ENCODE data around the gene THADA. TPM values are rescaled to one million over a fixed set of nuclear protein-coding genes. Genes with fewer than 3 reads are reported as not detected.

THADA gene
- polyA plus RNA-seq, 10 donors, result 16.2 to 24.7 (median 18.2) TPM

DNA sequence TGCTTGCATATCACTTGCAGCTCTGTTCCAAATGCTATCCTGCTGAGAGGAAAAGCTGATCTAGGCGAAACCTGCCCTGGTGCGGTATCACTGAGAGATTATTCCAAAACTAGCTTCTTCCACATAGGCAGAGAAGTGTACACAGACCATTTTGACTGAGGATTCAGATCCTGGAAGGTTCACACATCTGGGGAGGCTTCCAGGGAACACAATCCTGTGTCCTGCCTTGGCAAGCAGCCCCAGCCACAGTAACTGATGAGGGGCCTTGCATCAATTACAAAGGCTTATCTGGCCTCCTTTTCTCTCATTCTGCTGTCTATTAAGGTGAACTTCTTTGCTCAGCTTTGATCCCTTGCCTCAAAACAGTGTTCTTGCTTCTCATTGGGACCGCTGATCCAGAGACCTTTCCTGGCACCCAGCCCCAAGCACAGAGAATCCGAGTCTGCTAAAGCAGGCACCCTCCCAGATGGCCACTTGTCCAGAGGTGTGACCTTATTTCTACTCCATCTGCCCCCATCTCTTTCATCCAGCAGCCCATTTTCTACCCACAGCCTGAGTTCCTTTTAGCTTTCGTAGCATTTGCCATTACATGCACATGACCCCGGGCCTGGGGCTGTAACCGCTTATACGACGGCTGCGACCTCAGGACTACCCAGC is 317.1 kb downstream of the THADA start:
- peak in 2 of 3 donors; percentile 45 to 73 for DNase-seq

DNA sequence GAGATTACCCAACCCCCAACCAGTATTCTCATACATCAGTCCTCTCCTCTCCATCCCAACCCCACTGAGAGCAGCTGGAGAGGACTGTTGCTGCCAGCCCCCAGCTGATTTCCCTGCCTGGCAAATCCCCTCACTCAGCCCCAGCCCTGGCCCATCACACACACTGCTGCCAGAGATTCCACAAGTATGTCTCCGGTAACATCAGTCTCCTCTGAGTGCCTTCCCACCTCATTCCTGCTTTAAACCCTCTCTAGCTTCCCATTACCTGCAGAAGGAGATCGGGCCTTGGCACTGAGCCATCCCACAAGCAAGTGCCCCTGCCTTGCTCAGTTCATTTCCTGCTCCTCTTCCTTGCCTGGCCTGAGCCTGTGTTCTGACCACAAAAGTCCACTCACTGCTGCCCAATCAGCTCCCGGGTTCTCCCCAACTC is 318.9 kb downstream of the THADA start:
- peak in 1 of 3 donors; percentile 57 for DNase-seq

GRCh38 chr2:43276266-43276941 is 319.4 kb downstream of the THADA start:
- peak in 1 of 3 donors; percentile 28 for DNase-seq

DNA sequence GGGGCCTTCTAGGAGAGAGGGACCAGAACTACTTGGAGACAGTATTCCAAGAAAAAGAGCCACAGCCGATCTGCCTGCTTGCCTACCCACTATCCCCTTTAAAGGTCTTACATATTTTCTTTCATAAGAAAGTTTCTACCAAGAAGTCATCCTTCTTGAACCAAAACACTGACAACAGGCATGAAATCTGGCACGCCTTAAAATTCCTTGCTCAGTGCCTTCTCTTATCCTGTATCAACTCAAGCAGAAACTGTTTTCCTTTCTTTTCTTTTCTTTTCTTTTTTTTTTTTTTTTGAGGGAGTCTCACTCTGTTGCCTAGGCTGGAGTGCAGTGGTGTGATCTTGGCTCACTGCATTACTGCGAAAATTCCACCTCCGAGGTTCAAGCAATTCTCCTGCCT is 321.1 kb downstream of the THADA start:
- DNase-seq, result no peak

DNA sequence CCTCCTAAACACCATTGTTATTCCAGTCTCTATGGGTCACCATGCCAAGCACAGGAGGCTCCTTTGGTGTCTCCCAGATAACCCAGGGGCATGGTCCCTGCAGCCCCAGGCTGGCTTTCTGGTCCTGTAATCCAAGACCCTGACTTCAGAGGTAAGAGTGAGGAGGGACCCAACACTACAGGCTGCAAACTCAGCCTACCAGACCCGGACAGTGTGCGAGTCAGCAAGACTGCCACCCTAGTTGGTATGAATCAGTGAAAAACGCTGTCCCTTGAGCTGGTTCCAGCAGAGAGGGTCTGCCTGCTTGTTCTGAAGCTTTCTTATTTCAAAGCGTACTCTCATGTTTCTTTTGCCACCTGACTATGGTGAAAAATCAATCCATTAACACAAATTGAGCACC is 321.8 kb downstream of the THADA start:
- DNase-seq, result no peak

GRCh38 chr2:43273529-43273928 is 322.3 kb downstream of the THADA start:
- no peak for DNase-seq

- no peak for DNase-seq
Measured at GRCh38 chr2:43270930-43271615, 324.8 kb downstream of the THADA start.

DNA sequence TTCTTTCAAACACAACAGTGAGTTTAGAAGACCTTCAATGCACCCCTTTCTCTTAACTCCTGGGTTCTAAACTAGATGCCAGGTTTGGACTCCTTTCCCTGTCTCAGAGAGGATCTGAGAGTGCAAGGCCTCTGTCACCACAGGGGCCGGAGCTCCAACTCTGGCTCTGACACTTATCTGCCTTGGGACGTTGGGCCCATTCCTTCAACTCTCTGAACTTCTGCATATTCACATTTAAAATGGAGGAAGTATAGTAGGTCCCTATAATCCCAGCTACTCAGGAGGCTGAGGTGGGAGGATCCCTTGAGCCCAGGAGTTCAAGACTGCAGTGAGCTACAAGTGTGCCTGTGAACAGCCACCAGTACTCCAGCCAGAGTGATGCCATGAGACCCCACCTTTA is 325.4 kb downstream of the THADA start:
- DNase-seq, result no peak

DNA sequence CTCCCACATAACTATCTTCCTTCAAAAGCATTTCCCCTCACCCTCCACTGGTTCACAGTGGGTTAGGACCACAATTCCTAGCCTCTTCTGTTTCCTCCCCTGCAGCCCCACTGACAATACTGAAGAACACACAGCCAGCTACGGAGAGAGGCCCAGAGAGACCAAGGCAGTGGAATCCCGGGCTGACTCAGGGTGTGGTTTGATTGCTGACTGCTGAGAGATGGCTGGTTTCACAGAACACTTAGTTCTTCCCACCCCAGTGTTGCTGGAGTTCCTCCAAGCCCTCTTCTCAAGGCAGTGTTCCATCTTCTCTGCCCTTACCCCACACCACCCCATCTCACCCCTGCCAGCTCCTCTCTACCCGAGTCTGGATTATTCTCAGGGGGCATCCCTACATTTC is 326.1 kb downstream of the THADA start:
- DNase-seq, result peak in 2 of 3 donors; percentile 36 to 70

- DNase-seq, result peak; percentile 52 to 72 (median 59)
Measured at GRCh38 chr2:43269074-43269572, 326.7 kb downstream of the THADA start.

DNA sequence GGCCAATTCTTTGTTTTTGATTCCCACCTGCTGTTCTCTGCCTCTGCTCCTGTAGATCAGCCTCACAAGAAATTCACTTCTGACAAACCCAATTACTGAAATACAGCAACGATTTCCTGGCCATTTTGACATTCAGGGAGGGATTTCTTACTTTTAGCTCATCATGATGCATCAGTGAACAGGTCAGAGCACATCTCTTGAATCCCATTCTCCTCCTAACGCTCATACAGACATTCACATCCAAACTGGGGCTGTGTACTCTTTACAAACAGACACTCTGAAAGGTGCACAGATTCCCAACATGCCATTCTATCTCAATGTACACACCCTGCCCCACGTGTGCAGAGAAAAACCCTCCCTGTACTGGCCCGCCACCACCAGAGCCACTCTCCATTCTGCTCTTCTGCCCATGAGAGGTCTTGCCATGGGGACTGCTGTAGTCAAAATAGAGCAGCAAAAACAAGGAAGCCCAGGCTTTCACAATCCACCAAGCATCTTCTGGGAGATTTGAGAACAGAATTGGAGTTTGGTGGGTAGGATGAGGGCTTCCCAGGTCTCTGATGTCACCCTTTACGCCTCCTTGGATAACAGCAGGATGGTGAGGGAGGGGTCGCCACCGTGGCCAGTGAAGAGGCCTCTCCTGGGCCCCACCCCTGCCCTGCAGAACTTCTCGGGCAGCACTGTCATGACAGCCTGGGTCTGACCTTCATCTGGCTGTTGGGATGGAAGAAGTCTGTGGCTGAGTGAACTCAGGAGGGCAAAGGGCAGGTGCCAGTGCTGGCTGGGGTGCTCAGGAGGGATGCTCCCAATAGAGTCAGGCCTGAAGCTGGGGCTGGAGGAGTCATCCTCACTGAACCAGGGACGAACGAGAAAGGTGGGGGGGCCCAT is 327.5 kb downstream of the THADA start:
- DNase-seq, result no peak

- no peak for DNase-seq
Measured at GRCh38 chr2:43267381-43267780, 328.5 kb downstream of the THADA start.

GRCh38 chr2:43266711-43267111 is 329.1 kb downstream of the THADA start:
- DNase-seq, result peak in 1 of 3 donors; percentile 37

DNA sequence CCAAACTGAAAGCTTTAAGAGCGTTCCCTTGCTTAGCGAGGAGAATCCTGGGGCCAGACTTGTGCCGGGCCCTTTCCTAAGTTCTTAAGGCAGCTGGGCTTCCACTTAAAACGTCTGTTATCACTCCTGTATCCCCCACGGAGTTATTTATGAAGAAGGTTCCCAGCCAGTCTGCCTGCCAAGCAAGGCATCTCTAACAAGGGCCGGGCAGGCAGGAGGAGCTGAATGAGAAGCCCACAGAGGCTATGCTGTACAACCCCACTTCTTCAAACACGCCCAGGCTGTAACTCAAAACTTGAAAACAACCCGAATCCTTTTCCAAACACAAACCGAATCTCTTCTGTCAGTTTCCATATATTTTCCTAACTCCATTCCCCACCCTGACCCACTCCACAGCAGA is 330.4 kb downstream of the THADA start:
- DNase-seq, result peak in 2 of 3 donors; percentile 57 to 84

GRCh38 chr2:43265001-43265400 is 330.8 kb downstream of the THADA start:
- DNase-seq, result peak in 2 of 3 donors; percentile 36 to 66

- DNase-seq, result no peak
Measured at GRCh38 chr2:43262951-43263350, 332.9 kb downstream of the THADA start.

- no peak for DNase-seq
Measured at GRCh38 chr2:43262239-43262638, 333.6 kb downstream of the THADA start.

- DNase-seq, result no peak
Measured at GRCh38 chr2:43259512-43259911, 336.3 kb downstream of the THADA start.

DNA sequence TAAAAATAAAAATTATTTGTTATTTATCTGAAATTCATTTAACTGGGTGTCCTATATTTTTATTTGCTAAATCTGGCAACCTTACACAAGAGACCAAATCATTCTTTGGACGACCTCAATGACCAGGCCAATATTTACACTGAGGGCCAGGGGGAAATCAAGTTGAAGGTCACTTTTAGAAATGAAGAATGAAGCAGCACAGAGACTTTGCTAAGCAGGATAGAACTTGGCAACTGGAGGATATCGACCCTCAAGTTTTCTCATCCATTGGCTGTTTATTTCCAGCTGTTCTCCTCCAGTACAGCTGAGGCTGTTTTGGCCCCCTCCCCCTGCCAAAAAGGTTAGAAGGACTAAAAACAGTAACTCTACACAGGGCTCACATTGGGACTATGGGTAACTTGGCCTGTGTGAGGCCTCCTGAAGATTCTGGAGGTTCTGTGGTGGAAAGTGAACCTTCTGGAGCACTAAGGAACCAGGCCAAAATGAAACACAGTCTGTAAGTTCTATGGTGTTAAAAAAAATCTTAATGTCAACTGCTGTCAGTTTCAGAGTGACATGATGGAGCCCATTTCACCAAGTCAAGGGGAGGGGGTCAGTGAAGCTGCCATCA is 337.2 kb downstream of the THADA start:
- DNase-seq, result no peak

DNA sequence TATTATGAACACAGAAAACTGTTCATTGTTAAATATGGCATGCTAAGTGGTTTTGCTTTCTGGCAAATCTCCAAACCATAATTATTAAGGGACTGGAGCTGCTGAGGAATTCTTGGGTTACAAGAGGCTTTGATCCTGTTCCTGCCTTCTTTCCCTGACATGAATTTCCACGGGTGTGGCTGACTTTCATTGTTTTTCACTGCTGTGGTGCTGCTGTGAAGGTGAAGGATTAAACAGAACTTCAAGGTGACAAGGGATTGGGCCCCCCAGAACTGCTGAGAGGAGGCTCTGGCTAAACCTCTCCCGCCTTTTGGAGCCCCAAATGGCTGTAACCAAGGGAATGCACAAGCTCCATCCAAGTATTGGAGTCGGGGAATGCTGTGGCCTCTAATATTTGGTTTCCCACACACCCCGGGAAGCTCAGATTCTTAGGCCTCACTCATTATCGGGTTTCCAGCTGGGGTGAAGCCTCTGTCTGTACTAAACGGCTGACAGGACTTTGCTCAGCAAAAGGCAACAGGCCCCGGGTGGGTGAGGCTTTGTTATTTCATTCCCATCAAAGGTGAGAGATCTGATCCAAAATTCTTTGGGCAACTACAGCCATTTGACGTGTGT is 340.4 kb downstream of the THADA start:
- DNase-seq, result no peak

- no peak for DNase-seq
Measured at GRCh38 chr2:43254331-43254730, 341.5 kb downstream of the THADA start.
